Measurements from ENCODE around the gene SLC35B2. TPM values are rescaled to one million over a fixed set of nuclear protein-coding genes. Genes with fewer than 3 reads are reported as not detected.
A peak's percentile ranks its signal among the peaks of the same experiment; 100 is the strongest.

The SLC35B2 gene
- total and polyA plus RNA-seq, 4 donors, result 18.9 to 27.0 (median 21.1) TPM

GRCh38 chr6:44267252-44267651 is 9.9 kb upstream of the SLC35B2 start (continued):
- TF ChIP-seq RXRA (IDR thresholded peaks at IDR 0.05) (no peak), FOXA2 (IDR thresholded peaks at IDR 0.05) (no peak), GABPA (IDR thresholded peaks at IDR 0.05 in 1 of 2, conservative IDR thresholded peaks at IDR 0.05 in 1 of 2) (no peak), RAD21 (IDR thresholded peaks at IDR 0.05) (no peak), REST (IDR thresholded peaks at IDR 0.05) (no peak), SP1 (IDR thresholded peaks at IDR 0.05) (no peak)

- H3K36me3 ChIP-seq (ENCODE audit: control insufficient read depth in 4 of 4, insufficient read depth in 3 of 4, low read depth in 1 of 4, low read length in 3 of 4), result no peaks in the 10 kb centered on the region
- no peak overlapping the region for H3K4me3 ChIP-seq (ENCODE audit: low read depth in 1 of 3, low read length in 3 of 3)
- peaks cover 0 to 9% (median 2%) of the 10 kb centered on the region in 4 donors for H3K27me3 ChIP-seq (ENCODE audit: control insufficient read depth in 4 of 4, insufficient read depth in 4 of 4, low read length in 3 of 4)
- DNase-seq (ENCODE audit: low spot score), result no peak
- H3K9ac ChIP-seq (ENCODE audit: low read depth in 1 of 2, low read length in 2 of 2), result no peak overlapping the region
- WGBS, result 84% methylated on average over 3 of the region's 3 CpGs
- TF ChIP-seq CTCF (IDR thresholded peaks at IDR 0.05; ENCODE audit: low read depth, low read length, missing input control), result no peak
- TF ChIP-seq ZBTB33 (IDR thresholded peaks at IDR 0.05), result no peak
- no peak for TF ChIP-seq FOXA2 (IDR thresholded peaks at IDR 0.05)
- no peak for TF ChIP-seq FOXA1 (IDR thresholded peaks at IDR 0.05)
- no peak for TF ChIP-seq HNF4A (conservative IDR thresholded peaks at IDR 0.05)
- H3K4me1 ChIP-seq (ENCODE audit: control insufficient read depth in 4 of 4, insufficient read depth in 4 of 4, low read length in 3 of 4), result peaks cover 16 to 33% (median 25%) of the 10 kb centered on the region in 4 donors
- H3K27ac ChIP-seq (ENCODE audit: low read depth in 1 of 2, low read length in 2 of 2), result no peak overlapping the region
- H3K9me3 ChIP-seq (ENCODE audit: control insufficient read depth in 4 of 4, low read length in 3 of 4), result no peaks in the 10 kb centered on the region
Measured at GRCh38 chr6:44266347-44266746, 9.0 kb upstream of the SLC35B2 start.

- TF ChIP-seq HNF4A (conservative IDR thresholded peaks at IDR 0.05), result peak in 1 of 2 donors; percentile 2
- no peak for TF ChIP-seq SP1 (IDR thresholded peaks at IDR 0.05)
- no peak for TF ChIP-seq ZBTB33 (IDR thresholded peaks at IDR 0.05)
- H3K27me3 ChIP-seq (ENCODE audit: control insufficient read depth in 4 of 4, insufficient read depth in 4 of 4, low read length in 3 of 4), result peaks cover 0 to 5% (median 2%) of the 10 kb centered on the region in 4 donors
- peaks cover 16 to 33% (median 25%) of the 10 kb centered on the region in 4 donors for H3K4me1 ChIP-seq (ENCODE audit: control insufficient read depth in 4 of 4, insufficient read depth in 4 of 4, low read length in 3 of 4)
- no peak overlapping the region for H3K9ac ChIP-seq (ENCODE audit: low read depth in 1 of 2, low read length in 2 of 2)
- no peaks in the 10 kb centered on the region for H3K9me3 ChIP-seq (ENCODE audit: control insufficient read depth in 4 of 4, low read length in 3 of 4)
- no peaks in the 10 kb centered on the region for H3K36me3 ChIP-seq (ENCODE audit: control insufficient read depth in 4 of 4, insufficient read depth in 3 of 4, low read depth in 1 of 4, low read length in 3 of 4)
- no peak for DNase-seq (ENCODE audit: low spot score)
- WGBS, result 71% methylated on average over 17 of the region's 17 CpGs
- peak overlapping the region in 1 of 2 donors; percentile 86 for H3K27ac ChIP-seq (ENCODE audit: low read depth in 1 of 2, low read length in 2 of 2)
- H3K4me3 ChIP-seq (ENCODE audit: low read depth in 1 of 3, low read length in 3 of 3), result peak overlapping the region in 1 of 3 donors; percentile 78
Measured at GRCh38 chr6:44265722-44266233, 8.4 kb upstream of the SLC35B2 start.
